NCI-H524 (cell line): Measurements from ENCODE around the gene RNF208.

Source experiments
- DNase-seq, 2 experiments: peaks; one replicate each; lab custom pipeline; 2025; lab: John Stamatoyannopoulos, UW

RNF208 gene

DNA sequence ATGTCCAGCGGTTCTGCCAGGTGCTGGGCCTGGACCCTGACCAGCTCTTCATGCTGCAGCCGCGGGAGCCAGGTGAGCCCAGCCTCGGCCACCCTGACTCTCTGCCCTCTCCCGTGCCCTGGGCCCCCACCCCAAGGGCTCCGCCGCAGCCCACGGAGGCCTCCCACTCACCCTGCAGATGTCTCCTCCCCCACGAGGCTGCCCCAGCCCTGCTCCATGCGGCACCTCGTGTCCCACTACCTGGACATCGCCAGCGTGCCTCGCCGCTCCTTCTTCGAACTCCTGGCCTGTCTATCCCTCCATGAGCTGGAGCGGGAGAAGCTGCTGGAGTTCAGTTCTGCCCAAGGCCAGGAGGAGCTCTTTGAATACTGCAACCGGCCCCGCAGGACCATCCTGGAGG, 7.4 kb downstream of the RNF208 start:
- no peak for DNase-seq

DNA sequence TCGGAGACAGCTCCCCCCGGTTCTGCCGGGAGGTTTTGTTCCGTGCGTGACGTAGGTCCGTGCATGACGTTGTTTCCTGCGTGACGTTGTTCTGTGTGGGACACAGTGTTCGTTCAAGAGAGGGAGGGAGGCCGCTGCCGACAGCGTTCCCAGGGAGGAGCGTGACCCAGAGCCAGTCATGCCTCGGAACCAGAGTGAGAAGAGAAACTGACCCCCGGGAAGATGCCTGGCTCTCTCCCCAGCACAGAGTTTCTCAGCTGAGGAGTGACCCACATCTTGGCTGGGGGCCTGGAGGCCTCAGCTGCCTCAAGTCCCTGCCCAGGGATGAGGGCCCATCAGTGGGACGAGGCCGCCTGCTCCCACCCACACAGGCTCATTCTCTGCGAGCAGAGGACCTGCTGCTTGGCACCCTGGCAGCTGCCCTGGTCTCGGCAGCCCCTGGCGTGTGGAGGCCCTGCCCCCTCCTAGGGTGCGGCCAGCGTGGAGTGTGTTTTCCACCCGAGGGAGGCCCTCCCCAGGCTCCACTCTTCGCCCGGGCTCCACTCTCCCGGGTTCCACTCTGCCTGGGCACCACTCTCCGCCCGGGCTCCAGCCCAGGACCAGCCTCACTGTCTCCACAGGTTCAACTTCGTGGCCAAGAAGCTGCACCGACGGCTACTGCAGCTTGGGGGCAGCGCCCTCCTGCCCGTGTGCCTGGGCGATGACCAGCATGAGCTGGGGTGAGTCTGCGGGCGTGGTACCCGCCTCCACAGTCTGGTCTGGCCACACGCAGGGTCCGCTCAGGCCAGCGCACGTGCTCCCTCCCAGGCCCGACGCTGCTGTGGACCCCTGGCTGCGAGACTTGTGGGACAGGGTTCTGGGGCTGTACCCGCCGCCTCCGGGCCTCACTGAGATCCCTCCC, 8.6 kb downstream of the RNF208 start:
- no peak for DNase-seq

DNA sequence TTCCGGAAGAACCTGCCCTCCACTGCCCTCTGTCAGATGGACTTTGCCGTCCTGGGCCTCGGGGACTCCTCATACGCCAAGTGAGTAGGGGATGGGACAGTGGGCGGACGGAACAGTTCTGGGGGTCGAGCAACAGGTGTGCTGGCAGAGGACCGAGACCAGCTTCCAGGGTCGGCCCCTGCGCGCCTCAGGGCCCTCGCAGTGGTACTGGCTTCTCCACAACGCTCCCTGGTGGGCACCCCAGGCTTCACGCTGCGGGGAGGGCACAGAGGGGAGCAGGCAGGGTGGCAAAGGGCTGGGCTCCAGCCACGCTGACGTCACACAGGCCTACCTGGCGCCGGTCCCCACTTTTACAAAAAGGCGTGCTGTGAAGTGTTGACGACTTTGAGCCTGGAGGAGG, 9.5 kb downstream of the RNF208 start:
- no peak for DNase-seq

DNA sequence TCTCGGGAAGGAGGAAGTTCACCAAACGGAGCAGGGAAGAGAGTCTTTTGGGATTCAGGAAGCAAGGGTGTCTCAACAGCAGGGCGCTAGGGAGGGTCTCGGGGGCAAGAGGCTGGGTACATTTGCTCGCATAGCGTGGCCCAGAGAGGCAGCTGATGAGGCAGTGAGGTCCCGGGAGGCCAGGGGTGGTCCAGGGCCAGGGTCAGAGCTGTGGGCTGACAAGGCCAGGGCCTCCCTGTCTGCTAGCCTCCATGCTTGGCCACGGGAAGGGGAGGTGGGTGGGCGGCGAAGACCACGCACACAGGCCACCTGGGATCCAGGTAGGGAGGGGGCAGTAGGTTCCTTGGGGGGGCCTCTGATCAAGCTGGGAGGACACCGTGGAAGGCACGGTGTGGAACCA, 10.5 kb downstream of the RNF208 start:
- DNase-seq = no peak

DNA sequence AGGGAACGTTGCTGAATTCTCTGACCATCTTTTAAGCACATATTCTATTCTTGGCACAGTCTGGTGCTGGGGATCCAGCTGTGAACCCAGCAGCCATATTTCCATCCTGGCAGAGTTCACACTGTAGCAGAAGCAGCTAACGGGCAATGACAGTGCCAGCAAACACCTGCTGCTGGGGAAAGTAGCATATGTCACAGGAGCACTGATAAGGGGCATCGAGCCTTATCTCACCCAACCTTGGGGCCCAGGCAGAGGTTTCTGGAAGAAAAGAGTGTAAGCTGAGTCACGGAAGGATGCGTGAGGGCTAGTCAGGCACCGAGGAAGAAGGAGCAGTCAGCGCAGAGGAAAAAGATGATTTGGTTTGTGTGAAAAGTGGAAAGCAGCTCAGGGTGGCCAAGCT, 15.4 kb downstream of the RNF208 start:
- no peak for DNase-seq

DNA sequence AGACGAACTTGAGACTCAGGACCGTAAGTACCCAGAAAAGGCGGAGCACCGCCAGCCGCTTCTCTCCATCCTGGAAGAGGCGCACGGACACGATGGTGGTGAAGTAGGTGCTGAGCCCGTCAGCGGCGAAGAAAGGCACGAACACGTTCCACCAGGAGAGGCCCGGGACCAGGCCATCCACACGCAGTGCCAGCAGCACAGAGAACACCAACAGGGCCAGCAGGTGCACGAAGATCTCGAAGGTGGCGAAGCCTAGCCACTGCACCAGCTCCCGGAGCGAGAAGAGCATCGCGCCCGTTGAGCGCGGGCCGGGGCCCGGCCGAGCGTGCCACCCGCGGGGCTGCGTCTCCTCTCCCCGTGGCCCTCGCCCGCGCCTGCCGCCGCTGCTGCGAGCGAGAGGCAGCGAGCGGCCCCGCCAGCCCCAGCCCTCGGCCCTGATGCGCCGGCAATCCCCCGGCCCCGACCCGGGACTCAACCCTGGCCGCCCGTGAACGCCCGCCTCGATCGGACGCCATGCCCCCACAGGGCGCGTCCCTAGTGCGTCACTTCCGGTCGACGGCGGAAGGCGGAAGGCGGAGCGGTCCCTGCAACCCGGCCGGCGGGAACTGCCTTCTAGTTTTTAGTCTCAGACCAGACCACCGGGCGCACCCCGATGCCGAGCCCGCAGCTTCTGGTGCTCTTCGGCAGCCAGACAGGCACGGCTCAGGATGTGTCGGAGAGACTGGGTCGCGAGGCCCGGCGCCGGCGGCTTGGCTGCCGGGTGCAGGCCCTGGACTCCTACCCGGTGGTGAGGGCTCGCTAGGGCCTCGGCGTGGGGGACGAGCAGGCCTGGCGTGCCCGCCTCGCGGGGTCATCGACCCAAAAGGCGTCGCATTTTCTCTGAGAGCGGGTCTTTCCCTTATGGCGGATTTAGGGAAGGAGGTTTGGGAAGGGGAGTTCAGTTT, 16.6 kb downstream of the RNF208 start, which contains the start of the genes NDOR1 and TMEM203:
Gene NDOR1, plus strand, starts transcription at position 575 of the 944 bp plus-strand sequence. Its CDS starts 78 bp downstream, at position 653.
Gene TMEM203, minus strand, starts transcription at position 523 of the 944 bp plus-strand sequence. Its CDS starts 234 bp downstream, at position 289.
- DNase-seq = peak; percentile 44 to 79

DNA sequence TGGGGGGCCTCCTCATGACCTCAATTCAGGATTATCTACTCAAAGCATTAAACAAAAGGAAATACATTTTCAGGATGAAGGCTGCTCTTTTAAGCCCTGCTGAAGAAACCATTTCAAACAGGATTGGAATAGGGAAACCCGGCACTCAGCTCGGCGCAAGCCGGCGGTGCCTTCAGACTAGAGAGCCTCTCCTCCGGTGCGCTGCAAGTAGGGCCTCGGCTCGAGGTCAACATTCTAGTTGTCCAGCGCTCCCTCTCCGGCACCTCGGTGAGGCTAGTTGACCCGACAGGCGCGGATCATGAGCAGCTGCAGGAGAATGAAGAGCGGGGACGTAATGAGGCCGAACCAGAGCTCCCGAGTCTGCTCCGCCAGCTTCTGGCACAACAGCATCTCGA, 17.3 kb downstream of the RNF208 start:
- DNase-seq = no peak

DNA sequence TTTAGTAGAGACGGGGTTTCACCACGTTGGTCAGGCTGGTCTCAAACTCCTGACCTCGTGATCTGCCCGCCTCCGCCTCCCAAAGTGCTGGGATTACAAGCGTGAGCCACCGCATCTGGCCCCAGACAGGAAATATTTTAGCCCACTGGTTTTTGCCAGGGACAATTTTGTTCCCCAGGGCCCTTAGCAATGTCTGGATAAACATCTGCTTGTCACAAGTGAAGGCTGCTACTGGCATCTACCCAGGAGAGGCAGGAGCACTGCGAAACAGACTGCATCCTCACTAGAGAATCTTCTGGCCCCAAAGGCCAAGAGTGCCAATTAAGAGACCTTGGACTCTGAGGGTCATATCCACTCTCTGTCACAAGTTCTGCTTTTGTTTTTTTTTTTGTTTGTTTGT, 19.1 kb downstream of the RNF208 start:
- no peak for DNase-seq

DNA sequence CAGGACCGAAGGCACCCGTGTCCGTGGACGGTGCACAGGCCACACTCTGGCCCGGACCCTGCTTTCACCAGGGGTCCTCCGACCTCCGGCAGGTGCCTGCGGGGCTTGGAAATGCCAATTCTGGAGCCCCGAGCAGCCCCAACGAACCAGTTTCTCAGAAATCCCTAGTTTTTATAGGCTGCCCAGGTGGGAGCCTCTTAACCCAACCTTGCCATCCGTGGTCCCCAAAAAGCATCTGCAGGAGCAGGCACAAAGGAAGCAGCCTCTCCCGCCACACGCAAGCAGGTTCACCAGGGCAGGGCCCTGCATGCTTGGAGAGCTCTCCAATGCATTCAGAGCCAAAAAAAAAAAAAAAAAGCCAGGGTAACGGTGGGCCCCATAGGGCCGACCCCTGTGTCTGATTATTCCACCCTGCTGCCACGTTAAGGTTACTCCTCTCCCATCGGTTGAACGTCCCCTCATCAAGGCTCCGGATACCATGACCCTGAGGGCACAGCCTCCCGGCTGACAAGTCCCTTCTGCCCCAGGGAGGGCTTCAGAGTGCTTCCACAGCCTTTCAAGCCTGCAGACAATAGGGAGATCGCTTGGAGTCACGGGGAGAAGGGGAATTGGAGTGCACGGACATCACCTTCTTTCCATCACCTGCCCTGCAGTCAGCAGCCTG, 20.7 kb downstream of the RNF208 start:
- DNase-seq = no peak

DNA sequence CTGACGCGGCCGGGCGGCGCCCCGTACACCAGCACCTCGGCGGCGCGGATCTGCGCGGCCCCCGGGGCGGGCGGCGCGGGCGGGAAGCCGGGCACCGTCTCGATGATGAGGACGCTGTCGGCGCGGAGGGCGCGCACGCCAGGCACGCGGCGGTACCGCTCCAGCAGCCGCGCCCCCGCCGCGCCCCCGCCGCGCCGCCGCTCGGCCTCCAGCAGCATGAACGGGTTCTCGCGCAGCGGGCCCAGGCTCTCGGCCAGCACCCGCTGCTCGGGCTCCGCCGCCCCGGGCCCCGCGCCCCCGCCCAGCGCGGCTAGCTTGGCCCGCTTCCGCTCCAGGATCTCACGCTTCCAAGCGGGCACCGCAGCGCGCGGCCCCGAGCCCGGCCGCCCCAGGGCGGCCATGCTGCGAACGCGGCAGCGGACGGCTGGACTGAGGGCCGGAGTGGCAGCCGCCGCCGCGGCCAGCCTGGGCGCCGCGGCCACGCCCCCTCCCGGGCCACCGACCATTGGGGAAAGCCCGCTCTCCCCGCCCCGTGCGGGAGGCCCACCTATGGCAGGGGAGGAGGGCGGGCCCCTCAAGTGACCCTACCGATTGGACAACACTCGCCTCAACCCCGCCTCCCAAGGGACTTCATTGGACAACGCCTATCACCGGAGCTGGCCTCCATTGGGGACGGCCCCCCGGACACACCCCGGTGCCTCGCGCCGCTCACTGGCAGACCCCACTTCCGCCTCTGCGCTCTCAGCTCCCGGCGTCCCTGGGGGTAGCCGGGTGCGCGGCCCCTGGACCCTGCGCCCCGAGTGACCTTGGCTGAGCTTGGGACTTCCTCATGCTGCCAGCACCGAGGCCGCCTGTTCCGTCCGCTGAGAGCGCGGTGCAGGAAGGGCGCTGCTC, 21.5 kb downstream of the RNF208 start, which contains the start of gene TPRN:
Gene TPRN, minus strand, starts transcription at position 431 of the 894 bp plus-strand sequence. Its CDS starts 30 bp downstream, at position 401.
- DNase-seq = peak; percentile 100

DNA sequence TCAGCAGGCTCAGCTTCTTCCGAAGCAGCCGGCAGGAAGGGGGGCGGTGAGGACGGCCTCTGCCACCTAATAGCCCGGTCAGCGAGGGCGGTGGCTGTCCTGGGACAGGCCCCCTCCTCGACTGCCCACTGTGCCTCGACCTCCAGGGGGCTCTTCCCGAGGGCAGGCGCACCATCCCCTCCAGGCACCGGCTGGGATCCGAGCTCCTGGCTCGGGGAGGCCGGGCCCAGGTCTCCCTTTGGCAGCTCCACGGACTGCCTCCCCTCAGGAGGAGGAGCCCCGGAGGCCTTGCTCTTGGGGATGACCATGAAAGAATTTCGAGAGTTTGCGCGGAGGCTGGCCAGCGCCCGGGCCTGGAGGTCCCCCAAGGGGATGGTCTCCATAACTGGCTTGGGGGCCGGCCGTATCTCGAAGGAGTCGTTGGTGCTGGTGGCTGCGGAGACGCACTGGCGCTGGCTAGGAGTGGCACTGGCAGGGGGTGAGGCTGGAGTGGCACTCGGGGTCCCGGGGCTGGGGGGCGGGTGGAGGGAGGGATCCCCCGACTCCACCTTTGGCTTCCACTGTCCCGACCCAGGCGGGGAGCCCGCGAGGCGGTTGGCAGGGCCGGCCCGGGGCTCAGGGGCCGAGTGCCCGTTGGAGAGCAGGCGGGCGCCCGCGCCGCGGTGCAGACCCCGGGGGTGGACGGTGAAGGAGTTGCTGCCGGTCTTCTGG, 22.5 kb downstream of the RNF208 start:
- no peak for DNase-seq

DNA sequence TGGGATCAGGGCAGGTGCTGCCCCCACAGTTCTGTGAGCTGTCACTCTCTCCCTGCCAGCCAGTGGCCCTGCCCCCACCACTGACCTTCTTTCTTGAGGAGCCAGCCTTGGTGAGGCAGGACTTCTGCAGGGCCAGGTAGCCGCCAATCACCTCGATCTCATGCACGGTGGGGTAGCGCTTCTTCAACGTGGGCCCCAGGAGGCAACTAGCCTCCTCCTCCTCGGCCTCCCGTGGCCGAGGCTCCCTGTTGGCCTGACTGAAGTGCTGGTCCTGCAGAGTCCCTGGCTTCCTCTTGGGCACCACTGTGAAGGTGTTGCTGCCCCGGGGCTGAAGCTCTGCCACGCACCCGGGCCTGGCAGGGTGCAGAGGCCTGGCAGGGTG, 23.1 kb downstream of the RNF208 start:
- DNase-seq = no peak

DNA sequence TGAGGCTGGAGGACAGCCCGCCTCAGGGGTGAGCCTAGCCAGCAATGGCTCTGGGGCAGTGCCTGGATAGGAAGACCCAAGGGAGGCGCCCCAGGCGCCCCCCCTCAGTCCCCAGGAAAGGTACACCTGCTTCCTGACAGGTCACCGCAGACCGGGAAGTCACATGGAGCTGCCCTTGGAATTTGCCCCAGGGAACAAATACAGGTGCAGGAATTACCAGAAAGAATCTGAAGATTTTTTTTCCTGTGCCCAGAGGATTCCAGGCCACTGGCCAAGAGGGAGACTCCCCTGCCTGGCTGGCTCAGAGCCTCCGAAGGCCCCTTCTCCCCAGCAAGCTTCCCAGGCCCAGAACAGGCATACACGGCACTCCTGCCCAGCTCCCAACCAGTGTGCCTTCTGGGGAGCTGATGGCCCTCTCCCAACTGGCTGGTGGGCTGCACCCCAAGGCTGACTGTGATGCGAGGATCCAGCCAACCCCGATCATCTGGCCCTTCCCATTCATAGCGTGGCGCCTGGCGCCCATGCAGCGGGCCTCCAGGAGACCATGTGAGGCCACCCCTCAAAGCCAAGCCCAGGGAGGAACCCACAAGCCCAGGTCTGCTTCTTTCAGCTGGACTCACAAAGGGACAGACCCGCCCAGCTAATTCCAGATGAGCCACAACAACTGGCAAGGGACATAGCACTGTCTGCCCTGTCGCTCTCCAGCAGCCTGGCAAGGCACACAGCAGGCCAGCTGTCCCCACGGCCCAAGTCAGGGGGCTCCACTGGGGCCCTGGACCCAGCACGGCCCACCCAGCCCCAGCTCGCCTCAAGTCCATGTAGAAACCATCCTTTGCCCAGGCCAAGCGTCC, 23.8 kb downstream of the RNF208 start:
- DNase-seq = no peak

DNA sequence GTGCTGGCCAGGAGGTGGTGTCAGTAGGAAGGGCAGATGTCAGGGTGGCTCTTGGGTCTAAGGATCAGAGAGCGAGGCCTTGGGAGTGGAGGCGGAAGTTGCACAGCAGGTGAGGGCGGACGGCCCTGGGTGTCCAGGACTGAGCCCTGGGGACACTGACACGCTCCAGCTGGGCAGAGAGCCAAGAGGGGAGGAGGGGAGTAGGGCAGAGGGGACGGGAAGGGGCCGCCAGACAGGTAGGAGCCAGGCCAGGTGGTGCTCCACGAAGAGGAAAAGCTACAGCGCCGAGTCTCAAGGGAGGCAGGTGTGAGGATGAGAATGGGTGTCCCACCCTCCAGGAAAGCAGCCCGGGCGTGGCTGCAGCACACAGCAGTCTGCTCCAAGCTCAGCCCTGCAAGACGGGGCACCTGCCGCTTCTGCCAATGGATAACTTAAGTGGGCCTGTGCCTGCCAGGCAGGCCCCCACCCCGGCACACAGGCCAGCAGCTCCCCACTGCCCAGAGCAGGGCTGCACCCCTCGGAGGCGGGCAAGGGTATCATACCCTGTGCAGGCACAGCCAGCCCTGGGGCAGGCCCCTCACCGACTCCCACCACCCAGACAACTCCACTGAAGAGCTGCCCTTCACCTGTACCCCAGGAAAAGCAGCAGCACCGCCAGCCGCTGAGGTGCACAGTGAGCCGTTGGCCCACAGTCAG, 26.4 kb downstream of the RNF208 start:
- DNase-seq = no peak

DNA sequence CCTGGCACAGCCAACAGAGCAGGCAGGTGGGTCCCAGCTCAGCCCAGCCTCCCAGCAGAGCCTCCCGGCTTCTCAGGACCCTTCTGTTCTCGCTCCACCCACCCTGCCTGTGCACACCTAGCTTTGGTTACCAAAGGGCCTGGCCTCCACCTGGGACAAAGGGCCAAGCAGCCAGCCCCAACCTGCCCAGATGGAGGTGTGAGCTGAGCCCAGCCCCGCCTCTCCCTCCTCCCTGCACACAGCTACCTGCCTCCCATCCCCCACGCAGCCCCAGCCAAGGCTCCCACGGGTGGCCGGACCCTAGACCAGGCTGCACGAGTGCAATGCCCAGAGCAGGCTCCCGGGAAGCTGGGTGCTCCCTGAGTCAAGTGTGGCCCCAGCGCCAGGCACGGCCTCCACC, 27.1 kb downstream of the RNF208 start:
- no peak for DNase-seq

DNA sequence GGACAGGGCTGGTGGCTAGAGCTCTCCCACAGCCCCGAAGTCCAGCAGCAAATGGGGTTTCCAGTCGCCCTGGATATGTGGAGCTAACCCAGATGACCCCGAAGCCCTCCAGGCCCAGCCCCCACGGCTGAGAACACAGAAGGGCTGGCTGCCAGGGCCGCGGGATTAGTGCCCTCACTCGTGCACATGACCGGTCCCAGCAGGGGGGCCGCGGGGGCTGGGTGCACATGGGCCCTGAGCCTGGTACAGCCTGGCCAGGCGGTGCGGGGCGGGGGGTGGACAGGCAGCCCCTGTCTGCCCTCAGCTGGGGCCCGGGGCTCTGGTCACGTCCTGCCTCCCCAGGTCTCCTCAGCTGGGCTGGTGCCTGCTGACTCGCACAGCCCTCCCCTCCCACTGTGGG, 27.7 kb downstream of the RNF208 start:
- peak; percentile 42 to 80 for DNase-seq

DNA sequence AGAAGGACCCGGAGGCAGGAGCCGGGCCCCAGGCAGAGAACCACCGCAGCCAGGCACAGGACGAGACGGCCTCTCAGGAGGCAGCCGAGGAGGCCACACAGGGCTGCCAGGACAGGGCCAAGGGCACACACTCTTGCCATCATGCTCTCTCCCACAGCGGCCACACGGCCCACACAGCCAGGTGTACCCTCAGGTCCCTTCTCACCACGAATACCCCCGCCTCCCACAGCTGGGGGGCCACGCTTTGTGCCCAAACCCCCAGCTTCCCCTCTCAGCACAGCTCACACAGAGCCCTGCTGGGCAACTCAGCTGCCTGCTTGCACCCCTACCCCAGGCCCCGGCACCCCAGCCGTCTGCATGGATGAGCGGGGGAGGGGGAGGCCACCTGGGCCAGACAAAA, 28.3 kb downstream of the RNF208 start:
- no peak for DNase-seq

DNA sequence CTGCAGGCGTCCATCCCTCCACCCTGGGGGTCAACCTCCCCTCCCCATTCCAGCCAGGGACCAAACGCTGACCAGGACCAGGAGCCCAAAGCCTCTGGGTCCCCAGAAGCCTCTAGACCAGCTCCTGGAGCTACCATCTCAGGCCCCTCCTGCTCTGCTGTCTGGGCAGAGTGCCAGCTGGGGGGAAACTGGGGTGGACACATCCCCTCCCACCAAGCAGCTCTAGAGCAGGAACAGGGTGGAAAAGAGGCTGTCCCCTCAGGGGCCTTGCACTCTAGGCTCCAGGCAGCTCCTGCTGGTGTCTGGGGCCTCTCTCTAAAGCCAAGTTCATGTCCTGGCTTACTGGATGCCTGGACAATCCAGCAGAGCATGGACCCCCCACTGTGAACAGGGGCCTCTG, 29.2 kb downstream of the RNF208 start:
- no peak for DNase-seq

DNA sequence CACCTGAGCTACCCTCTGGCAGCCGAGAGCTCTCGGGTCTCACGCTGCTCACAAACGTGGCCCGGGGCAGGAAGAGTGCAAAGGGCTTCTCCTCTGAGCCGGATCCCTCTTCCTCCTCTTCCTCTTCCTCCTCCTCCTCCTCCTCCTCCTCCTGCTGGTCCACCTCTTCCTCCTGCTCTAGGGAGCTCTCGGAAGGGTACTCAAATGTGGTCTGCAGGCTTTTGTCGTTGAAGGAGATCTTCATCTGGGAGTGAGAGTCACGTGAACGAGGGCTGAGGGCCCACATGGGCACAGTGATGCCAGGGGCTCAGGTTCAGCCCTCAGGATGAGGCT, 29.6 kb downstream of the RNF208 start:
- no peak for DNase-seq
